Stimulated activated CD4-positive, alpha-beta T cell treated with anti-CD3 and anti-CD28 coated beads, Interleukin-1b, Interleukin-23, amount 100 ng/mL, for 24 hours (primary cell): ENCODE measurements around the gene C1QL1.

Source experiments
- DNase-seq, 4 experiments: peaks; one replicate each; pipeline ENCODE4 v3.0.0-alpha.2; 2020; ENCODE audit warnings: low read depth in 4 of 4, low spot score in 1 of 4

Gene C1QL1

DNA sequence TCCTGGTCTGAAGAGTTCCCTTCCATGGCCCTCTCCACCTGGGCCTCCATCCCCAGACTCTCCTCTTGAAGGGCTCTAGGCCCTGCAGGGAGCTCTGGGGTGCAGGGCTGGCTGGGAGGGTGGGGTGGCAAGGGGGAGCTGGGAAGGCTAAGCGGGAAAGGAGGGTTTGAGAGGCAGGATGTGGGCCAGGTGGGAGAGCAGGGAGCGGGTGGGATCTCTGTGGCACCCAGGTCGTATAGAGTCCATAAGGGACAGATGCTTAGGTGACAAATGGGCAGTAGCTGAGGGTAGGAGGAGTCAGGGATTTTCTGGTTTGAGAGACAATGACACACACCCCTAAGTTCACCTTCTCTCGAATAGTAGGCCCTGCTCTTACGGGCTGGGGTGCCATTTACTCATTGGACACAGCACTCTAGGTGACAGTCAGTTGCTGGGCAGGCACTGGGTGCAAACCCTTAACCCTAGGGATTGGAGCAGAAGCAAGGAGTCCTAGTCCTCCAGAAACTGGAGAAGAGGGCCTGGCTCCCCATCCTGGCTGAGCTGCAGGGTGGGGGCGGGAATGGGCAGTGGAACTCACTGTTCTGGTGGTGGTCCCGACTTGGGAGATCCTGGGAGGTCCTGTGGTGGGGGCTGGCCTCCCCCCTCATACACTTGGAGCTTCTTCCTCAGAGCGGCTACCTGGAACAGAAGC, 35.9 kb downstream of the C1QL1 start:
- no peak for DNase-seq

DNA sequence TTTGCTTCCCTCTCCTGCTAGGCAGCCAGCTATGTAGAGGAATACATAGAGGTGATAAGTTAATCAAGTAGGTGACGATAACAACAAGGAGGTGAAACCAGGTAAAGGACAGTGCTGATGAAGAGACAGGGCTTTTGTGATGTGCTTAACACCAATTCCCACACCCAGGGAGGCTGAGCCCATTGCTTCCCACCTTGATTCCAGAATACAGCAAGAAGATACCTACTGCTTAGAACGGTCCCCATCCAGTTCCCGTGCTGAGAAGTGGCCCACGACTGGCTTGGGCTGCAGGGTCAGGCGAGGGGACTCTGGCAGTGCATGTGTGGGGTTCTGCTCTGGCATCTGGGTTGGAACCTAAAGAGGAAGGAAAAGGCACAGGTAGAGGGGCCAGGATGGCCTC, 36.7 kb downstream of the C1QL1 start:
- DNase-seq: no peak

DNA sequence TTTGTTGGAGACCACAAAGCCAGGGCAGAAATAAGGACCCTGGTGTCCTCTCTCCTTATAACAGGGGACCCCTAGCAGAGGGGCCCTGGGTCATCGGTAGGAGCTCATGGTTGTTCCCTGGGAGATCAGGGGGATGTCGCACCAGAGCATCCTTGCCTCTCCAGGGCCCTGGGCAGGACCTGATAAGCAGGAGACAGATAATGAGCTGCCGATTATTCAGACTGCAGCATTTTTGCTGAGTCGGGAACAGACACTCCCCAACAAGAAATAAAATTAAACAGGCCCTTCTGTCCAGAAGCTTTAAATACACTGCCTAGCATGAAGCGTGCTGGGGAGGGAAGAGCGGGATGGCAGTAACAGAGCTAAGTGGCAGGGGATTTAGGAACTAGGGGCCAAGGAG, 37.4 kb downstream of the C1QL1 start:
- DNase-seq: no peak

DNA sequence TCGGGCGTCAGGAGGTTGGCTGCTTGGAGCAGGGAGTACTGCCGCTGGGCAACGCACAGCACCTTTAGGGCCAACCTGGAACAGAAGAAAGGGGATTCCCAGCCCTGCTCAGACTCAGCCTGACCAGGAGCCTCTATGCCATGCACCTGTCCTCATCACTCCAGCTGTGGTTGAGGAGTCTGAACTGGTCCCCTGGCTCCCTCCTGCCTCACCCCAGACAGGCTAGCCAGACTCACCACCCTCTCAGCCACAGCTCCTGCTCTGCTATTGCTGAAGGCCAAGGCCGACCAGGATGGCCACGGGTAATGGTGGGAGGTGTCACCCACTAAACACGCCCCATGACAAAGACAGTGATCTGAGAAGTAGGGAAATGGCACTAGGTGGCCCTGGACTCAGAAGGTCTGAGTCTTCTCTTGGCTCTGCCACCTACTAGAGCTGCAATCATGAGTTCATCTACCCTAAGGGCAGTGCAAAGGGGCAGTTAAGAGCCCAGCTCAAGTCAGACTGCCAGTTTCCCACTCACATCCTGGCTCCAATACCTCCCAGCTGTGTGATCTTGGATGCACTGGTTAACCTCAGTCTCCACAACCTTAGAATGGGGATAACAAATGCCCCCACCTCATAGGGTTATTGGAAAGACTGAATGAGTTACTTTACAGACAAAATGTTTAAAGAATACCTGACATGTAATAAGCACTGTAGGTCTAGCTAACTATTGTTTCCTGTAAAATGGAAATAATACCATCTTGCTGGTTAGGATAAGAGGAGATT, 39.0 kb downstream of the C1QL1 start:
- no peak for DNase-seq

DNA sequence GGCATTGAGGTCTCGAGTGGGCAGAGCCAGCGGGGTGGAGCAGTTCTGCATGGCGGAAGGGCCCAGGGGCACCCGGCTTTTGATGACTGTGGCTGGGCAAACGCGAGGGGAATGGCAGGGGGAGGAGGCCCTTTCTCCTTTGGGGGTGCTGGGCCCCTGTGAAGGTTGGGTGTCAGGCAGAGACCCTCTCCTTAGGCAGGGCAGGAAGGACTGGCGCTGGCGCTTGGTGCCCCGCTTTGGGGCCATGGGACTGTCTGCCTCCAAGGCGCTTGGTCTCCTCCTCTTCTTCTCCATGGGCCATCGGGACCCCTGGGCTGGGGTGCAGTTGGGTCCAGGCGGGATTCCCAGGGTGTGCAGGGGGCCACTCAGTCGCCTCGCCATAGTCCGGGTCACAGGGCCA, 40.0 kb downstream of the C1QL1 start:
- no peak for DNase-seq

DNA sequence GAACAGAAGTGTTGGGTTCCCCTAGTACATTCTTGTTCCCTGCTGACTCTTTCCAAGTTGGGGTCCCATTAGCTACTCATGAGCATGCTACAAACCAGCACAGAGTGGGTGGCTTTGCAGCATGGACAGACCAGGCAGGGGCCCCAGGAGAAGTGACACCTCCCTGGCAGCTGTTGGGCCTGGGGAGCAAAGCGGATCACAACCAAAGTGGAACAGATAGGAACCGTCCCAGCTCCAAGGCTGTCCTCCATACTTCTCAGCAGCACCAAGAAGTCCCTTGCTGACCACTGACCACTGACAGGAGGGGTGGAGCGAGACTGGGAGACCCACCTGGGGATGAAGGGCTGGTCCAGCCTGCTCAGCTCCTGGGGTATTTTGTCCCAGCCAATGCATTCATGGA, 40.4 kb downstream of the C1QL1 start:
- no peak for DNase-seq

DNA sequence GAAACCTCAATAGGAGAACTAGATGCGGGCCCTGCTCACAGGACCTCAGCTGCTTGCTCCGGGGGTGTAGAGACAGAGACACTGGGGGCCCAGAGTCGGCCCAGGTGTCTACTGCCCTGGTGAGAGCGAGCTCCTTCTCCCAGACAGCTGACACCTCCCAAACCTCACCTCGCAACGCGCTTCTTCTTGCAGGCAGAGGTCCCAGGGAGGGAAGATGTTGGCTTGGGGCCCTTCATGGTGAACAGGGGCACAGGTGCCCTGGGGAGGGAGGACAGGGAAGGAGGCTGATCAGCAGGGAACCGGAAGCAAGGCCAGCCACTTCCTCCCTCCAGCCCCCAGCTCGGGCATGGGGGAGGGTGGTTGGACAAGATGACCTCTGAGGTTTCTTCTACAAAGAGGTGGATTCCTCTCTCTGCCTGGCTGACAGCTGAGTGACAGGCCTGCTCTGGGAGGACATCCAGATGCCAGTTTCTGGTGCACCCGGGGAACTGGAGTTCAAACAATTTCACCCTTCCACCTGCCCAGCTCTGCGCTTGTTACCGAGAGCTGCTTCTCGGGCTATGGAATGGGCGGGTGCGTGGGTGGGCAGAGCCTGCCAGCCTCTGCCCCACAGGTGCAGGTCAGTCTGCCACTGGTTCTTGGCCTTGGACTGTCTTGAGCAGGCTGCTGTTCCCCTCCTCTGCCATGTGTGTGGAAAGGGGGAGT, 41.1 kb downstream of the C1QL1 start:
- DNase-seq: no peak

DNA sequence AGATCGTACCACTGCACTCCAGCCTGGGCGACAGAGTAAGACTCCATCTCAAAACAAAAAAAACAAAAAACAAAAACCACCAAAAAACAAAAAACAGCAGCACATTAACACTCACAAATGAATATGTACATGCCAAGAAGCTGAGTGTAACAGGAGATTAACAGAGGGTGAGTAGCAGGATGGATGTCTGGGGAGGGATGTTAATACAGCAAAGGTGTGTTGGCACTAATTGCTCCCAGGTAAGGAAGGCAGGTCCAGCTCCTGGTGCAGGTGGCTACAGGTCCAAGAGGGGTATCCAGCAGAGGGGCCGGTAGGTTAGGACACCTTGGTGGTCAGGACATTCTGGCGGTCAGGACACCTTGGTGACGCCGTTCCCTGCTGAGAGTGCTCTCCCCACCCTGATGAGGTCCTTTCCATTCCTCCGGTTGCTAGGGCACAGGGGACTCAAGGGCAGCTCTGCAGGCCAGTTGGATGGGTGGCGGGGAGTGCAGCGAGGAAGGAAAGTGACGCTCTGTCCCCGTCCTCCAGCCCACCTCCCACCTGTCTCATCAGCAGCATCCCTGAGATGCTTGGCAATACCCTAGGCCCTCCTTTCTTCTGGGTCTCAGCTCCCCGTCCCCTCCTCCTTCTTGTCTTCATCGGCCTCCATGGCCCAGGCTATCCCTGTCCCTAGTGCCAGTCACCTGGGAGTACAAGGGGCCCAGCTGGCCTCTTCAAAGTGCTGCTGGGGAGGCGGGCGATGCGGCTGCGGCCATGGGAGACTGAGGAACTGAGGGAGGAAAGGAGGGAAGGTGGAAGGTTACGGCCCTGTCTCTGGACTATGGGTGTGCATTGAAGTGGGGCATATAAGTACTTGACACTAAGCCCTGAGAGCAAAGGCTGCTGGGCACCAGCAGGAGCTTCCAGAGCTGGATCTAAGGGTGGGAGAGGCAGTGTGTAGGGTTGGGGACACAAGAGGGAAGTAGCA, 42.1 kb downstream of the C1QL1 start:
- no peak for DNase-seq

DNA sequence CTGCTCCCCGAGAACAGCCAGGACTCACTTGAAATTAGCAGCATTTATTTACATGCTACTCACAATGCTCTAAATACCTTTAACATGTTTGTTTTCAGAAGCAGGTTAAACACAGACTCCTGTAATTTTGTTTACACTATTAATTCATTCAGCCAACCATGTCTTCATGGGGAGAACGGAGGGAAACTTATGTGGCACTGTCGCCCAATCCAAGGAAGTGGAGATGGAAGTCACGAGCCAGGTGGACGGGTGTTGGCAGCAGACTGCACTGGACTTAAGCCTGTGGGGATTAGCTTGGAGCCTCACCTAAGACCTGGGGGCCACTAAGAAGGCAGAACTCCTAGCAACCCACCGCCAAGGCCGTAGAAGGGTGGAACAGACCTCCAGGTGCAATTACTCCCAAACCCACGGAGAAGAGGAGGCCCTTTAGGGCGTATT, 44.0 kb downstream of the C1QL1 start:
- no peak for DNase-seq

DNA sequence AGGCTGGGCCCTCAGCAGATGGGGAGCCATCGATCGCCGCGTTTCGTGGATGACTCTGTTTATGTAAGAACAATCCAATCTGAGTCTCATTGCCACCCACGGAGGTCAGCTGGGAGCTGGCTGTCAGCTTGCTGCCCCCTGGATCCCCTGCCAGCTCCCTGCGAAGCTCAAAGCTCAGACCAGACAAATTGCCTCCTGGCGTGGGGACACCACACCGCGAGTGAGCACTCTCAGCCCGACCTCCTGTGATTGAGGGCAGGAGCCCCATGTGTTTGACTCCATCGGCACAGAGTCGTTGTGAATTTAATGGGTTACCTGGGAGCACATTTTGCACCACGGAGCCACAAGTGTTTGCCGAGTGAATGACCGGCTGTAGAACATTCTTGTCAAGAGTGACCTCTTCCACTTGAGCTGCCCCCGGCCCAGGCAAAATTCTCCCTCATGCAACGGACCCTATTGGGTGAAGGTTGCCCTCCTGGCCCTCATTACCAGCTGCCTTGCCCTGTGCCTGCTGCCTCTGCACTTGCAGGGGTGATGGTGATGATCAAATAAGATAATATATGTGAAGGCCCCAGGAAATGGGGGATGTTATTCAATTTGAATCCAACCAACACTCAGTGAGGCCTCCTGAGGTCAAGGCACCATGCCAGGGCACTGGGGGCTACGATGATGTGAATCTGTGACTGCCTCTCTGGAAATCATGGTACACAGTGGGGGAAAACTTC, 45.2 kb downstream of the C1QL1 start:
- no peak for DNase-seq

DNA sequence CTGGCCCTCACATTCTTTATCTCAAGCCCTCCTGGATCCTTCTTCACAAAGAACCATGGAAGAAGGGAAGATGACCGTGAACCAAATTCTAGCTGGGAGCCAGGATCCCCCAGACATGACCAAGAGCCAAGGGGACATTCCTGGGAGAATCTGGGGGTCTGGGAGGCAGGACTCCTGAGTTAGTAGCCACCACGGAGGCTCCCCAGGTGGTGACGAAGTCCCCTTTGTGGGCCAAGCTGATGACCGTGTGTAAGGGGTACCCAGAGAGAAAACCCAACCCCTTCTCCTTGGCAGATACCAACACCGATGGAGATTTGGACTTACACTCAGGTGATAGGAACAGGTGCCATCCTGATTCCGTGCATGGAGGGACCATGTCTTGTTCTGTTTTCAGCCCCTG, 46.0 kb downstream of the C1QL1 start:
- DNase-seq: no peak

DNA sequence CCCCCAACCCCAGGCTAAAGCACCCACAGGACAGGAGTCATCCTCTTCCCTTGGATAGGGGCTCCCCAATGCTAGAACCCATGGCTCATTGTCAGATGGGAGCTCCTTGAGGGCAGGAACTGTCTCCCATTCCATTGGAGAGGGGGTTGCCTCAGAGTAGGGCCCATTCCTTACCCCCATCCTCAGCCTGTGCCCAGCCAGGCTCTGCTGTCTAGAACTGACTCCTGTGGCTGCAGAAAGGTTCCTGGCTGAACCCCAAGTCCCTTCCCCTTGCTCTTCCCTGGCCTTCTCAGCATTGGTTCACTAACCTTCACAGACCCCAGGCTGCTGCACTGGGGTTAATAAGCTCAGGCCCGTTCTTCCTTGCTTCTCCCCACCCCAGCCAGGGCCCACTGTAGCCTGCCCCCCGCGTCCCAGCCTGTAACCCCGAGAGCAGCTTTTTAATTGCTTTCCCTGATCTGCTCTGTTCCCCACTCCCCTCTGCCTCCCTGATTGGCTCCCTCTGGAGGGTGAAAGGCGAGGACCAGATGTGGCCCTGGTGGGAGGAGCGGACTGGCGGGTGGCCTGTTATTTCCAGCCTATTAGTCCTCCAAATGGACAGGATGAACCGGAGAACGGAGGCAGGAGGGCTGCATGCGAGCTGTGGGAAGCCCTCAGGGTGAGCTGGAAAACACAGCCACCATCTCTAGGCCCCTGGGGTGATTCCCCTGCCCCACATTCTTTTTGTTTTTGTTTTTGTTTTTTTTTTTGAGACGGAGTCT, 46.8 kb downstream of the C1QL1 start:
- no peak for DNase-seq

DNA sequence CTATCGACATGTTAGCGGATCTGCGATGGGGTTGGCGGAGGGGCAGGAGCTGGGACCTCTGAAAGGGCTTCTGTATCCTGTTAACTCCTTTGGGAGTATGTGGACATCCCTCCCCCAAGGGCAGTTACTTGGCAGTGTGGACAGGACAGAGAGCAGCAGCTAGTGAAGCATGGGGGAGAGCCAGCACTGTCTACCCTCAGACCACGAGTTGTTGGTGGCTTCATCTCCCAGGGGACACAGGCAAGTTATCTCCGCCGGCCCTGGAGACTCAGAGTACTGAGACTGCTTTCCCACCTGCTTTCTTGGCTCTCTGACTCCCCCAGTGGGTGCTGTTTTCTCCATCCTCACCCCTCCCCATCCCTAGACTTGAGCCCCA, 47.5 kb downstream of the C1QL1 start:
- DNase-seq: no peak

DNA sequence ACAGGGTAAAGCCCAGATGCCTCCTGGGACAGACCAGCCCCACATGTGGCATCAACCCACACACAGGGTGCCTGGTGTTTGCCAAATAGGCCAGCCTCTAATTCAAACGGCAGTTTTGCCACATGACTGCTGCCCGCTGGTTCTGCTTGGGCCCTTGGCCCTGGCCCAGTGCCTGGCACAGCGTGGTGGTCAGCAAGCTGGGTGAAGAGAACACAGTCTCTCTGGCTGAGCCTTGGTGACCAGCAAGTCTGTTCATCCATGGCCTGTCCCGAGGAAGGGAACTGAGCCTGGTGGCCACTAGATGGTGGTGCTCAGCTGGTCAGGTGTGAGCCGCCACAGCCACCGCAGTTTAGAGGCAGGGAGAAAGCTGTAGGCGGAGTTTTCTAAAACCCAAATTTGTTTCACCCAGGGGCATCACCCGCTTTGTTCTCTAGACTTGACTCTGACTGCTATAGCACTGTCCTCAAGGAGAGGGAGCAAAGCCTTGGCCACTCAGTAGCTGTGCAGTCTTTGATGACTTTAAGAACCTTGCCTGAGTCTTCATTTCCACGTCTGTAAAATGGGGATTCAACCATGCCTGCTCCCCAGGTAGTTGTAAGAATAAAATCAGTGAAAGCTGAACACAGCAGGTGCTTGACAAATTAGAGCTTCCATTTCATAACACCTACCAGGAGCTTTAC, 48.1 kb downstream of the C1QL1 start:
- DNase-seq: peak in 1 of 4 experiments; percentile 43

DNA sequence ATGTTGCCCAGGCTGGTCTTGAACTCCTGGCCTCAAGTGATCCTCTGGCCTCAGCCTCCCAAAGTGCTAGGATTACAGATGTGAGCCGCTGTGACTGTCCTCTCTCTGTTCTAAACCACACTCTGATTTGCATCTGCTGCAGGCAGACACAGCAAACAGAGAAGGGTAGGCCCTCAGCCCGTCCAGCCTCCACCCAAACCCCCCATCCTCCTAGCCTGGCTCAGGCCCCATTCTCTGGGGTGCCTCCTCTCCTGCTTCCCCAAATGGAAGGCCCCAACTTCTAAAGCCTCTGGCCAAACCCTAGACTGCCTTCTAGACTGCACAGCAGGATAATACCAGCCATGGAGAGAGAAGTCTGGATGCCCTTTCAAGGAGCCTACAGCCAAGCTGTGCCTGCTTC, 48.7 kb downstream of the C1QL1 start:
- DNase-seq: no peak

DNA sequence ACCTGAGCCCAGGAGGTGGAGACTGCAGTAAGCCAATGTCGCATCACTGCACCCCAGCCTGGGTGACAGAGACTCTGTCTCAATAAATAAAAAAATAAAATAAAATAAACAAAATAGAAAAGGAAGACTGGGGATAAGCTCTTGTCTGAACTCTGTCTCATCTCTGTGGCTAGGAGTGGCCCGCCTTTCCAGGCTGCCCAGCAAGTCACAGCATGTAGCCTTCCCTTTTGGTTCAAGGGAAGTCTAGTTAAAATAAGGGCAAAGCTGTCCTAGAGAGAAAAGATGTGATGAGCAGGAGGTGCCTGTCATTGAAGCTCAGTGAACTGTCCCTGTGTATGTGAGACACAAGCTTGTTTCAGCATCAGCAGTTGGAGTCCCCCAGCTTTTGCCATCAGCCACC, 50.1 kb downstream of the C1QL1 start:
- no peak for DNase-seq

DNA sequence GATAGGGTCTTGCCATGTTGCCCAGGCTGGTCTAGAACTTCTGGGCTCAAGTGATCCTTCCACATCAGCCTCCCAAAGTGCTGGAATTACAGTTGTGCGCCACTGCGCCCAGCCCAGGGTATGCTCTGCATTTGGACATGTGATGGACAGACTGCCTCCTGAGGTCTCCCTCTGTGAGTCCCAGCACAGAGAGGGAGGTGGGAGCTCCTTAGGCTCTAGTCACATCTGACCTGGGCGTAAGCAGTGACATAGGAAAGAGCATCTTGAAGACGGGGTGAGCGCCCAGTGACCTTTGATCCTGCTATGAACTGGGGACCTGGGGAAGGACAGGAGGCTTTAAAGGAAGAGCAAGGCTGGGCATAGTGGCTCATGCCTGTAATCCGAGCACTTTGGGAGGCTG, 50.6 kb downstream of the C1QL1 start:
- DNase-seq: no peak

DNA sequence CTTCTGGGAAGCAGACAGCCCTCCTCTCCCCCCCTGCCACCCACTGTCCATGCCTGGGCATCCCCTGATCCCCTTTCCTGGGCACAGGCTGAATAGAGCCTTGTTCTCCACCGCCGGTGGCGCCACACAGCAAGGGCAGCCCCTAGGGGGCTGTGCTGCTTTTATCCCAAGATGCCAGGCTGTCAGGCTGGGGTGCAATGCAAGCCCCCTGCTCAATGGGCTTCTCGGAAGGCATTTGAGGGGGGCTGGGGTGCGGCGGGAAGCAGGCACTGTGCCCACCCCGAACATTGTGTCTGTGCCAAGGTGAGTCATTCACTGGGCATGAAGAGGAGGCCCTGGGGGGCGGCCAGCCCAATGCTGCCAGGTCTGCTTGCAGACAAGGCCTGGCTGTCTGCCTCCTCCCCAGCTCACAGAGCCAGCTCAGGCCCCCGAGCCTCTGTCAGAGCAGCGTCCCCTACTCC, 51.3 kb downstream of the C1QL1 start:
- DNase-seq: no peak
